ENCODE data around the gene STAT1. TPM values are rescaled to one million over a fixed set of nuclear protein-coding genes. Genes with fewer than 3 reads are reported as not detected.
A peak's percentile ranks its signal among the peaks of the same experiment; 100 is the strongest.

Gene STAT1
- total RNA-seq, 2 experiments from 2014 or later, result 56.6 to 57.8 TPM

DNA sequence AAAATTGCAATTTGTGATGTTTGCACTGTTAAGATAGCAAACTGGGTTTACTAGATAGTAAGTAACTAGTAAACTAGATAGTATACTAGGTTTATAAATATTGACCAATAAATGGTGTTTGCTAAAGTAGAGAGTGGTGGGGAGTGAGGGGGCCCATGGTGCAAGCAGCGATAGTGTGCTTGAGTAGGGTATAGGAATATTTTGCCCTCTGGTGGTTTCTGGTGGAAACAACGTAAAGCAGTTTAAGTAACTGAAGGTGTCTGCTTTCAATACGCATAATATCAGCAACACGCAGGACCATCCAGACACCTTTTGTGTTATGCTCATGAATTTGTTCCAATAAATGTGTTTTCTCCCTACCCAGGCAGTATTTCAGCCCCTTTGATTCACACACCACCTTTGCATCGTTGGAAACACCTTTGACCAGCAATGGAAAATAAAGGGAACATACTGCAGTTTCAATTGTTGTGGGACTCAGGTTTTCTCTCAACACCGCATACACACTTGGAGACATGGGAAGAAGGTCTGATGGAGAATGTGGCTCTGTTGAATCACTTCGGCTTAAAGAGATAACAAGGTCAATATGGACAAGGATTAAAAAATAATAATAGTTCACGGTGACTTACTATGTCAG, 16.7 kb upstream of the STAT1 start:
- H3K4me1 ChIP-seq (ENCODE audit: insufficient read depth, low read length), result peaks cover 23% of the 10 kb centered on the region
- Mint-ChIP-seq H3K36me3 (ENCODE audit: low read depth) (peaks cover 55% of the 10 kb centered on the region), H3K4me1 (ENCODE audit: low read depth) (peaks cover 28% of the 10 kb centered on the region), H3K9me3 (no peaks in the 10 kb centered on the region), H3K27ac (peak overlapping the region; percentile 5), H3K4me3 (no peak overlapping the region), H3K27me3 (no peaks in the 10 kb centered on the region)
- no peaks in the 10 kb centered on the region for H3K9me3 ChIP-seq (ENCODE audit: control insufficient read depth in 1 of 2, insufficient read depth in 1 of 2, low read length in 2 of 2)
- no peak overlapping the region for H3K4me3 ChIP-seq (ENCODE audit: low read length)
- ChIA-PET POLR2A (interaction anchor here (8.7 kb wide), 1 partner anchor 18 kb away, joined by 164 read pairs; the partner anchor contains the start of gene STAT1), CTCF (interaction anchor here (1.4 kb wide), 1 partner anchor 23 kb away, joined by 4 read pairs; no protein-coding TSS in a partner anchor)
- no peak overlapping the region for H3K27ac ChIP-seq (ENCODE audit: low read depth in 1 of 2, low read length in 2 of 2)
- intact Hi-C loops (cut with DNase I, micrococcal nuclease), result loop anchor here (1.0 to 5.0 kb wide), 7 partner anchors 16 to 943 kb away; partner anchors contain the start of gene STAT1 (in 1 of the 2)
- TF ChIP-seq, protein P1, sequence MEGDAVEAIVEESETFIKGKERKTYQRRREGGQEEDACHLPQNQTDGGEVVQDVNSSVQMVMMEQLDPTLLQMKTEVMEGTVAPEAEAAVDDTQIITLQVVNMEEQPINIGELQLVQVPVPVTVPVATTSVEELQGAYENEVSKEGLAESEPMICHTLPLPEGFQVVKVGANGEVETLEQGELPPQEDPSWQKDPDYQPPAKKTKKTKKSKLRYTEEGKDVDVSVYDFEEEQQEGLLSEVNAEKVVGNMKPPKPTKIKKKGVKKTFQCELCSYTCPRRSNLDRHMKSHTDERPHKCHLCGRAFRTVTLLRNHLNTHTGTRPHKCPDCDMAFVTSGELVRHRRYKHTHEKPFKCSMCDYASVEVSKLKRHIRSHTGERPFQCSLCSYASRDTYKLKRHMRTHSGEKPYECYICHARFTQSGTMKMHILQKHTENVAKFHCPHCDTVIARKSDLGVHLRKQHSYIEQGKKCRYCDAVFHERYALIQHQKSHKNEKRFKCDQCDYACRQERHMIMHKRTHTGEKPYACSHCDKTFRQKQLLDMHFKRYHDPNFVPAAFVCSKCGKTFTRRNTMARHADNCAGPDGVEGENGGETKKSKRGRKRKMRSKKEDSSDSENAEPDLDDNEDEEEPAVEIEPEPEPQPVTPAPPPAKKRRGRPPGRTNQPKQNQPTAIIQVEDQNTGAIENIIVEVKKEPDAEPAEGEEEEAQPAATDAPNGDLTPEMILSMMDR (IDR thresholded peaks at IDR 0.05), result peak; percentile 85
- DNase-seq (peak in 6 of 14 experiments; percentile 33 to 82 (median 65)), ATAC-seq (ENCODE audit: poor library complexity) (peak; percentile 95)
- peaks cover 53% of the 10 kb centered on the region for H3K36me3 ChIP-seq (ENCODE audit: insufficient read depth, low read length)
- H3K27me3 ChIP-seq (ENCODE audit: control insufficient read depth in 1 of 2, insufficient read depth in 2 of 2, low read length in 2 of 2), result no peaks in the 10 kb centered on the region

DNA sequence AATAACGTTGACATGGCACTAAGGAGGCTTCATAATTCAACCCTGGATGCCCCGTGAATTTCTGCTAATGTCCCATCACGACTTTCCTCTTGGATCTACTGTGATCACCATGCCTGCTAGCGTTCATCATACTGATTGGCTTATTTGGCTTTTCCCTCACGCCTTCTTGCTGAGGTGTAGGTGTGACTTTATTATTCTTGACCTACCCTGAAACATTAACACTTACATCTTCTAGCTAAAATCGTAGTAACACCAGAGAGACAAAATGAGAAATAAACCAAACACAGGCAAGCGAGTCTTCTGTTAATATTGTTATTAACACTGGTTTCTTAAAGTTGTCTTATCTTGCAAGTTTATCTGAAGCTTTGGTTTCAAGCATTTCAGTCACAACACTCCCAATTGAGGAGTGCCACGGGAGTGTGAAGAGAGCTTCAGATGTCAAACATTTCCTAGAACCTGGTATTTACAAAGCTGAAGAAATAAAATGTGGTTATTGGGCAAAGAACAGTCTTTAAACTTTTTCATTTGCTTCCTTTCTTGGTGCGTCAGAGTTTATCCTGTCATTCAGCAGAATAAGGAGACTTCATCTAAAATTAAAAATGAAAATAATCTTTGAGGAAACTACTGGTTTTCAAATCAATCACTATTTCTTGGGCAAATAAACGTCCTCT, 15.4 kb upstream of the STAT1 start:
- Histone ChIP-seq H3K27ac (ENCODE audit: low read depth in 1 of 2, low read length in 2 of 2) (peak overlapping the region; percentile 22 to 53), H3K9me3 (ENCODE audit: control insufficient read depth in 1 of 2, insufficient read depth in 1 of 2, low read length in 2 of 2) (no peaks in the 10 kb centered on the region), H3K4me1 (ENCODE audit: insufficient read depth, low read length) (peaks cover 25% of the 10 kb centered on the region), H3K36me3 (ENCODE audit: insufficient read depth, low read length) (peaks cover 40% of the 10 kb centered on the region), H3K4me3 (ENCODE audit: low read length) (no peak overlapping the region), H3K27me3 (ENCODE audit: control insufficient read depth in 1 of 2, insufficient read depth in 2 of 2, low read length in 2 of 2) (no peaks in the 10 kb centered on the region)
- ChIA-PET POLR2A (interaction anchor here (0.6 to 8.7 kb wide), 5 partner anchors 9 to 150 kb away, joined by 3 to 164 read pairs (median 5); partner anchors contain the start of gene STAT1), CTCF (interaction anchor here (0.9 to 1.4 kb wide), 5 partner anchors 9 to 249 kb away, joined by 3 to 4 read pairs (median 3); partner anchors contain the start of gene STAT1)
- no peaks in the 10 kb centered on the region for H3K27me3 Mint-ChIP-seq
- no peaks in the 10 kb centered on the region for H3K9me3 Mint-ChIP-seq
- H3K4me1 Mint-ChIP-seq (ENCODE audit: low read depth), result peaks cover 32% of the 10 kb centered on the region
- ATAC-seq (ENCODE audit: poor library complexity), result peak; percentile 24
- H3K27ac Mint-ChIP-seq, result peak overlapping the region; percentile 57
- TF ChIP-seq, protein P1 (IDR thresholded peaks at IDR 0.05), result no peak
- peak in 1 of 14 experiments; percentile 64 for DNase-seq
- peak overlapping the region; percentile 3 for H3K4me3 Mint-ChIP-seq
- H3K36me3 Mint-ChIP-seq (ENCODE audit: low read depth), result peaks cover 45% of the 10 kb centered on the region
- intact Hi-C loops (cut with DNase I, micrococcal nuclease), result loop anchor here in 1 of 2 experiments (10.0 kb wide), 2 partner anchors 495 to 655 kb away; partner anchors contain the start of gene NEMP2

DNA sequence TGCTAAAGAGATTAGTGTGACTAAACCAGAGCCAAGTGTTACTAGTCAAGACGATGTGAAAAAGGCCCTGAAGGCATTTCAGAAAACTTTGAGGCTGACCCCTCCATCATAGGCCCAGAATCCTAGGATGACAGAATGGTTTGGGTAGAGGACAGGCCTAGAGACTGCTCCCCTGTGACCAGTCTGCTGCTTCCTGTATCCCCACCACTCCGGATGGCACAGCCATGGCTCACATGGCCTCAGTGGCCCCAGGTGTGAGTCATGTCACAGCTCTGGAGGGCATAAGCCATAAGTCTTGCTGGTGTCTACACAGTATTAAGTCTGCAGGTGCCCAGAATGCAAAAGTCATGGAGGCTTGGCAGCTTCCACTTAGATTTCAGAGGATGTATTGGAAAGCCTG, 12.4 kb upstream of the STAT1 start:
- Histone ChIP-seq H3K27me3 (ENCODE audit: control insufficient read depth in 1 of 2, insufficient read depth in 2 of 2, low read length in 2 of 2) (no peaks in the 10 kb centered on the region), H3K4me3 (ENCODE audit: low read length) (no peak overlapping the region), H3K27ac (ENCODE audit: low read depth in 1 of 2, low read length in 2 of 2) (no peak overlapping the region), H3K36me3 (ENCODE audit: insufficient read depth, low read length) (peaks cover 14% of the 10 kb centered on the region), H3K4me1 (ENCODE audit: insufficient read depth, low read length) (peaks cover 53% of the 10 kb centered on the region), H3K9me3 (ENCODE audit: control insufficient read depth in 1 of 2, insufficient read depth in 1 of 2, low read length in 2 of 2) (no peaks in the 10 kb centered on the region)
- Mint-ChIP-seq H3K27me3 (no peaks in the 10 kb centered on the region), H3K9me3 (no peaks in the 10 kb centered on the region), H3K27ac (peak overlapping the region; percentile 3), H3K4me1 (ENCODE audit: low read depth) (peaks cover 32% of the 10 kb centered on the region), H3K4me3 (no peak overlapping the region), H3K36me3 (ENCODE audit: low read depth) (peaks cover 19% of the 10 kb centered on the region)
- intact Hi-C loops (cut with DNase I, micrococcal nuclease), result loop anchor here in 1 of 2 experiments (10.0 kb wide), 2 partner anchors 492 to 658 kb away; partner anchors contain the start of gene NEMP2
- no peak for DNase-seq
- CTCF ChIA-PET, result no interaction called here
- TF ChIP-seq, protein P1 (IDR thresholded peaks at IDR 0.05), result no peak
- no peak for ATAC-seq (ENCODE audit: poor library complexity)
- POLR2A ChIA-PET, result interaction anchor here (0.7 to 8.7 kb wide), 2 partner anchors 14 to 106 kb away, joined by 4 to 164 read pairs; partner anchors contain the start of gene STAT1

Measured in CD4-positive, alpha-beta T cell (primary cell).